ENCODE data around the gene CARMIL1.

Gene CARMIL1

GRCh38 chr6:25629198-25629576, 350.0 kb downstream of the CARMIL1 start:
- H3K4me3 ChIP-seq (ENCODE audit: low read depth in 1 of 2, low read length in 2 of 2): no peak overlapping the region
- H3K27me3 ChIP-seq (ENCODE audit: low read depth, low read length): no peaks in the 10 kb centered on the region
- no peaks in the 10 kb centered on the region for H3K36me3 ChIP-seq (ENCODE audit: control insufficient read depth in 1 of 2, insufficient read depth in 2 of 2, low read length in 2 of 2)
- H3K27ac ChIP-seq (ENCODE audit: low read length): no peak overlapping the region
- H3K4me1 ChIP-seq (ENCODE audit: control insufficient read depth in 1 of 2, insufficient read depth in 2 of 2, low read length in 2 of 2): no peaks in the 10 kb centered on the region
- H3K9me3 ChIP-seq (ENCODE audit: control insufficient read depth in 1 of 2, low read length in 2 of 2): no peaks in the 10 kb centered on the region

GRCh38 chr6:25630508-25631278, 351.5 kb downstream of the CARMIL1 start:
- Histone ChIP-seq H3K27ac (ENCODE audit: low read length) (no peak overlapping the region), H3K4me3 (ENCODE audit: low read depth in 1 of 2, low read length in 2 of 2) (no peak overlapping the region)

GRCh38 chr6:25635886-25636317, 356.7 kb downstream of the CARMIL1 start:
- Histone ChIP-seq H3K27ac (ENCODE audit: low read length) (no peak overlapping the region), H3K4me3 (ENCODE audit: low read depth in 1 of 2, low read length in 2 of 2) (no peak overlapping the region), H3K36me3 (ENCODE audit: control insufficient read depth in 1 of 2, insufficient read depth in 2 of 2, low read length in 2 of 2) (no peaks in the 10 kb centered on the region), H3K4me1 (ENCODE audit: control insufficient read depth in 1 of 2, insufficient read depth in 2 of 2, low read length in 2 of 2) (no peaks in the 10 kb centered on the region), H3K27me3 (ENCODE audit: low read depth, low read length) (no peaks in the 10 kb centered on the region), H3K9me3 (ENCODE audit: control insufficient read depth in 1 of 2, low read length in 2 of 2) (peaks cover 0 to under 1% of the 10 kb centered on the region in 2 donors)

More at GRCh38 chr6:25630508-25631278, 351.5 kb downstream of the CARMIL1 start:
- Histone ChIP-seq H3K4me1 (ENCODE audit: control insufficient read depth in 1 of 2, insufficient read depth in 2 of 2, low read length in 2 of 2) (no peaks in the 10 kb centered on the region), H3K9me3 (ENCODE audit: control insufficient read depth in 1 of 2, low read length in 2 of 2) (no peaks in the 10 kb centered on the region), H3K36me3 (ENCODE audit: control insufficient read depth in 1 of 2, insufficient read depth in 2 of 2, low read length in 2 of 2) (no peaks in the 10 kb centered on the region), H3K27me3 (ENCODE audit: low read depth, low read length) (no peaks in the 10 kb centered on the region)

- no peak overlapping the region for H3K4me3 ChIP-seq (ENCODE audit: low read depth in 1 of 2, low read length in 2 of 2)
- H3K9me3 ChIP-seq (ENCODE audit: control insufficient read depth in 1 of 2, low read length in 2 of 2): peaks cover 0 to 8% of the 10 kb centered on the region in 2 donors
- H3K36me3 ChIP-seq (ENCODE audit: control insufficient read depth in 1 of 2, insufficient read depth in 2 of 2, low read length in 2 of 2): no peaks in the 10 kb centered on the region
- no peaks in the 10 kb centered on the region for H3K27me3 ChIP-seq (ENCODE audit: low read depth, low read length)
- no peaks in the 10 kb centered on the region for H3K4me1 ChIP-seq (ENCODE audit: control insufficient read depth in 1 of 2, insufficient read depth in 2 of 2, low read length in 2 of 2)
- H3K27ac ChIP-seq (ENCODE audit: low read length): no peak overlapping the region
Observed at GRCh38 chr6:25637211-25637610, 358.0 kb downstream of the CARMIL1 start.

- H3K4me3 ChIP-seq (ENCODE audit: low read depth in 1 of 2, low read length in 2 of 2): no peak overlapping the region
- H3K4me1 ChIP-seq (ENCODE audit: control insufficient read depth in 1 of 2, insufficient read depth in 2 of 2, low read length in 2 of 2): no peaks in the 10 kb centered on the region
- no peak overlapping the region for H3K27ac ChIP-seq (ENCODE audit: low read length)
- no peaks in the 10 kb centered on the region for H3K27me3 ChIP-seq (ENCODE audit: low read depth, low read length)
- no peaks in the 10 kb centered on the region for H3K36me3 ChIP-seq (ENCODE audit: control insufficient read depth in 1 of 2, insufficient read depth in 2 of 2, low read length in 2 of 2)
- H3K9me3 ChIP-seq (ENCODE audit: control insufficient read depth in 1 of 2, low read length in 2 of 2): peaks cover 0 to 8% of the 10 kb centered on the region in 2 donors
Observed at GRCh38 chr6:25637960-25638434, 358.8 kb downstream of the CARMIL1 start.

GRCh38 chr6:25639653-25640052, 360.5 kb downstream of the CARMIL1 start:
- Histone ChIP-seq H3K4me3 (ENCODE audit: low read depth in 1 of 2, low read length in 2 of 2) (no peak overlapping the region), H3K27ac (ENCODE audit: low read length) (no peak overlapping the region), H3K9me3 (ENCODE audit: control insufficient read depth in 1 of 2, low read length in 2 of 2) (peaks cover 0 to 8% of the 10 kb centered on the region in 2 donors), H3K4me1 (ENCODE audit: control insufficient read depth in 1 of 2, insufficient read depth in 2 of 2, low read length in 2 of 2) (no peaks in the 10 kb centered on the region), H3K27me3 (ENCODE audit: low read depth, low read length) (no peaks in the 10 kb centered on the region), H3K36me3 (ENCODE audit: control insufficient read depth in 1 of 2, insufficient read depth in 2 of 2, low read length in 2 of 2) (no peaks in the 10 kb centered on the region)

- no peak overlapping the region for H3K27ac ChIP-seq (ENCODE audit: low read length)
- H3K4me1 ChIP-seq (ENCODE audit: control insufficient read depth in 1 of 2, insufficient read depth in 2 of 2, low read length in 2 of 2): no peaks in the 10 kb centered on the region
- H3K27me3 ChIP-seq (ENCODE audit: low read depth, low read length): no peaks in the 10 kb centered on the region
- H3K9me3 ChIP-seq (ENCODE audit: control insufficient read depth in 1 of 2, low read length in 2 of 2): peaks cover 0 to 8% of the 10 kb centered on the region in 2 donors
- H3K4me3 ChIP-seq (ENCODE audit: low read depth in 1 of 2, low read length in 2 of 2): no peak overlapping the region
- no peaks in the 10 kb centered on the region for H3K36me3 ChIP-seq (ENCODE audit: control insufficient read depth in 1 of 2, insufficient read depth in 2 of 2, low read length in 2 of 2)
Observed at GRCh38 chr6:25640446-25640845, 361.3 kb downstream of the CARMIL1 start.

- Histone ChIP-seq H3K27me3 (ENCODE audit: low read depth, low read length) (no peaks in the 10 kb centered on the region), H3K4me1 (ENCODE audit: control insufficient read depth in 1 of 2, insufficient read depth in 2 of 2, low read length in 2 of 2) (no peaks in the 10 kb centered on the region), H3K27ac (ENCODE audit: low read length) (no peak overlapping the region), H3K9me3 (ENCODE audit: control insufficient read depth in 1 of 2, low read length in 2 of 2) (peaks cover 0 to 8% of the 10 kb centered on the region in 2 donors), H3K36me3 (ENCODE audit: control insufficient read depth in 1 of 2, insufficient read depth in 2 of 2, low read length in 2 of 2) (no peaks in the 10 kb centered on the region), H3K4me3 (ENCODE audit: low read depth in 1 of 2, low read length in 2 of 2) (no peak overlapping the region)
Observed at GRCh38 chr6:25640891-25641290, 361.7 kb downstream of the CARMIL1 start.

GRCh38 chr6:25641377-25641776, 362.2 kb downstream of the CARMIL1 start:
- H3K36me3 ChIP-seq (ENCODE audit: control insufficient read depth in 1 of 2, insufficient read depth in 2 of 2, low read length in 2 of 2): no peaks in the 10 kb centered on the region
- H3K27me3 ChIP-seq (ENCODE audit: low read depth, low read length): no peaks in the 10 kb centered on the region
- H3K4me1 ChIP-seq (ENCODE audit: control insufficient read depth in 1 of 2, insufficient read depth in 2 of 2, low read length in 2 of 2): no peaks in the 10 kb centered on the region
- no peak overlapping the region for H3K27ac ChIP-seq (ENCODE audit: low read length)
- H3K9me3 ChIP-seq (ENCODE audit: control insufficient read depth in 1 of 2, low read length in 2 of 2): peaks cover 0 to 8% of the 10 kb centered on the region in 2 donors
- H3K4me3 ChIP-seq (ENCODE audit: low read depth in 1 of 2, low read length in 2 of 2): no peak overlapping the region

GRCh38 chr6:25641940-25642666, 362.9 kb downstream of the CARMIL1 start:
- Histone ChIP-seq H3K4me3 (ENCODE audit: low read depth in 1 of 2, low read length in 2 of 2) (no peak overlapping the region), H3K9me3 (ENCODE audit: control insufficient read depth in 1 of 2, low read length in 2 of 2) (peaks cover 0 to 8% of the 10 kb centered on the region in 2 donors), H3K36me3 (ENCODE audit: control insufficient read depth in 1 of 2, insufficient read depth in 2 of 2, low read length in 2 of 2) (no peaks in the 10 kb centered on the region), H3K27ac (ENCODE audit: low read length) (no peak overlapping the region), H3K27me3 (ENCODE audit: low read depth, low read length) (no peaks in the 10 kb centered on the region), H3K4me1 (ENCODE audit: control insufficient read depth in 1 of 2, insufficient read depth in 2 of 2, low read length in 2 of 2) (no peaks in the 10 kb centered on the region)

- no peaks in the 10 kb centered on the region for H3K36me3 ChIP-seq (ENCODE audit: control insufficient read depth in 1 of 2, insufficient read depth in 2 of 2, low read length in 2 of 2)
- H3K9me3 ChIP-seq (ENCODE audit: control insufficient read depth in 1 of 2, low read length in 2 of 2): peaks cover 0 to 8% of the 10 kb centered on the region in 2 donors
- no peak overlapping the region for H3K4me3 ChIP-seq (ENCODE audit: low read depth in 1 of 2, low read length in 2 of 2)
- no peaks in the 10 kb centered on the region for H3K27me3 ChIP-seq (ENCODE audit: low read depth, low read length)
- H3K27ac ChIP-seq (ENCODE audit: low read length): no peak overlapping the region
- no peaks in the 10 kb centered on the region for H3K4me1 ChIP-seq (ENCODE audit: control insufficient read depth in 1 of 2, insufficient read depth in 2 of 2, low read length in 2 of 2)
Observed at GRCh38 chr6:25642667-25643328, 363.6 kb downstream of the CARMIL1 start.
